Measurements from ENCODE around the gene ARHGEF3.
A peak's percentile ranks its signal among the peaks of the same experiment; 100 is the strongest.

The ARHGEF3 gene

DNA sequence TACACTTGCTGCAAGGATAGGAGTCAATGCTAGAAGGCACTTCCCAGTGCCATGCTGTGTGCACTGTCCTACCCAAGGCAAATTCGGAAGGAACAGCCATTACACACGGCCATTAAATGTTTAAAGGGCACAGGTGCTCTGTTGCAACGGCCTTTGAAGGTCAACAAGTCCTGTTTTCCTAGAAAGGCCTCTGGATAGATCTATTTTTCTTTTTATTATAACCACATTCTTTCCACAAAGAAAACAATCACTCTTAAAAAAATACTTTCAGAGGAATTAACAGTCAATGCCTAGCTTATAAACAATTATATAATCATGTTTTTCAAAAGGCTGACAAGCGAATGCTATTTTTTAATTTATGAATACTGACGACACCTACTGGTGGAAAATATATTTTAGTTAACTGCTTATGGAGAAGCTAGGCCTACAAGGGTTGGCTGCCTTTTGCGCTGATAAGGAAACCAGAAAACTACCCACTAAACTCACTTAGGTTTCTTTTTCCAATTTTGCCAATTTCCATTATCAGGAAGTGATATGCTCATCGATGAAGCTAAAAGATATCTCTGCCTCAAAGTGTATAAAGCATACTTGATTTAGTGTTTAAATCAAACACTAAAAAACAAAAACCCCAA, 2.4 kb downstream of the ARHGEF3 start:
- no peak for FAIRE-seq
- TF ChIP-seq POU2F2 (IDR thresholded peaks at IDR 0.05; ENCODE audit: low read depth, low read length) (no peak), TAF1 (IDR thresholded peaks at IDR 0.05; ENCODE audit: low read depth, low read length) (no peak), SPI1 (IDR thresholded peaks at IDR 0.05; ENCODE audit: low read depth, low read length) (no peak), PAX5 (IDR thresholded peaks at IDR 0.05; ENCODE audit: insufficient read depth, low read length, severe bottlenecking) (no peak), POLR2A (IDR thresholded peaks at IDR 0.05; ENCODE audit: low read depth, low read length) (no peak), POLR2AphosphoS5 (IDR thresholded peaks at IDR 0.05; ENCODE audit: low read depth, low read length) (no peak)
- DNase-seq (ENCODE audit: insufficient read length, low spot score) = no peak

DNA sequence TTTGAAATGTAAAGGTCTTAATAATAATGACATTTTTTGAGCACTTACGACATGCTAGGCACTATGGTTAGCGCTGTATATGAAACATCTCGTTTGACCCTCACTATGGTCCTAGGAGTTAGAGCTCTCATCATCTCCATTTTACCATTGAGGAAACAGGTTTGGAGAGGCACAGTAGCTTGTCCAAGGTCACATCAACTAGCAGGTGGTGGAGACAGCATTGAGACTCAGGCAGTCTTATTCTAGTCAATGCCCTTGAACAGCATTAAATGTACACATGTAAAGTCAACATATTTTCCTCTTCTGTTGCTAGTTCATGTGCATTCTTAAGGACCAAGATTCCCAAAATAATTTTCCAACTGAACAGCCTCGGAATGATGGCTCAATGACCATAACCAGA, 4.8 kb downstream of the ARHGEF3 start:
- TF ChIP-seq POLR2AphosphoS5 (IDR thresholded peaks at IDR 0.05; ENCODE audit: low read depth, low read length) = no peak
- no peak for TF ChIP-seq TAF1 (IDR thresholded peaks at IDR 0.05; ENCODE audit: low read depth, low read length)
- DNase-seq (ENCODE audit: insufficient read length, low spot score) = no peak
- FAIRE-seq = peak; percentile 5

DNA sequence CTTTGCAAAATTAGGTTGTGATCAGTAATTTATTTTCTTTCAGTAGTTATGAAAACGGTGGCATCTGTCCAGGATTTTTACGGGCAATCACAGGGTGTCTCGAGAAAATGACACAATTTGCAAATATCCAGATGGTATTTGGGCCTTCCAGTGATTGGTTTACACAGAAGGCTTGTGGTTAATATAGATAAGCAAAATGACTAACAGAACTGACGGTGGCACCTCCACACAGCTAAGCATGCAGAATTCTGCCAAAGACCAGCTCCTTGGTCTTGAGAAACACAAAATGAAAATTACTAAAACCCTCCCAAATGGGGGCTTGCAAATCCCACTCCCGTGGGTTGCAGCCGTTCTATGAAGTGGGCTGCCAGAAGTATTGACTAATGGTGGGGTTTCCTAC, 5.5 kb downstream of the ARHGEF3 start:
- DNase-seq (ENCODE audit: insufficient read length, low spot score) = no peak
- TF ChIP-seq POLR2AphosphoS5 (IDR thresholded peaks at IDR 0.05; ENCODE audit: low read depth, low read length) (no peak), TAF1 (IDR thresholded peaks at IDR 0.05; ENCODE audit: low read depth, low read length) (no peak), SPI1 (IDR thresholded peaks at IDR 0.05; ENCODE audit: low read depth, low read length) (no peak), POLR2A (IDR thresholded peaks at IDR 0.05; ENCODE audit: low read depth, low read length) (no peak), POU2F2 (IDR thresholded peaks at IDR 0.05; ENCODE audit: low read depth, low read length) (no peak), PAX5 (IDR thresholded peaks at IDR 0.05; ENCODE audit: insufficient read depth, low read length, severe bottlenecking) (no peak)
- no peak for FAIRE-seq

DNA sequence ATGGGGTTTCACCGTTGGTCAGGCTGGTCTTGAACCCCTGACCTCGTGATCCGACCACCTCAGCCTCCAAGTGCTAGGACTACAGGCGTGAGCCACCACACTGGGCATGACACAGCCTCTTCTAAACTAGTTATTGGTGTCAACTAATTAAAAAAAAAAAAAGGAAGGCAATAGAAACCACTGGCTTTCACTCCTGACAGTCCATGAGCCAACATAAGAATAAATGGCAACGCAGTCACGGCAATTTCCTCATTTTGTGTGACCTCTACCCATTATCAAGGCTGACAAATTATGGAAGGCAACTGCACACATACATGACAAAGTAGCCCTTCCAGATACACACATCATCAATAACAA, 5.9 kb downstream of the ARHGEF3 start:
- FAIRE-seq = no peak
- TF ChIP-seq SPI1 (IDR thresholded peaks at IDR 0.05; ENCODE audit: low read depth, low read length) (no peak), POU2F2 (IDR thresholded peaks at IDR 0.05; ENCODE audit: low read depth, low read length) (no peak), TAF1 (IDR thresholded peaks at IDR 0.05; ENCODE audit: low read depth, low read length) (no peak), PAX5 (IDR thresholded peaks at IDR 0.05; ENCODE audit: insufficient read depth, low read length, severe bottlenecking) (no peak), POLR2A (IDR thresholded peaks at IDR 0.05; ENCODE audit: low read depth, low read length) (no peak), POLR2AphosphoS5 (IDR thresholded peaks at IDR 0.05; ENCODE audit: low read depth, low read length) (no peak)
- no peak for DNase-seq (ENCODE audit: insufficient read length, low spot score)

DNA sequence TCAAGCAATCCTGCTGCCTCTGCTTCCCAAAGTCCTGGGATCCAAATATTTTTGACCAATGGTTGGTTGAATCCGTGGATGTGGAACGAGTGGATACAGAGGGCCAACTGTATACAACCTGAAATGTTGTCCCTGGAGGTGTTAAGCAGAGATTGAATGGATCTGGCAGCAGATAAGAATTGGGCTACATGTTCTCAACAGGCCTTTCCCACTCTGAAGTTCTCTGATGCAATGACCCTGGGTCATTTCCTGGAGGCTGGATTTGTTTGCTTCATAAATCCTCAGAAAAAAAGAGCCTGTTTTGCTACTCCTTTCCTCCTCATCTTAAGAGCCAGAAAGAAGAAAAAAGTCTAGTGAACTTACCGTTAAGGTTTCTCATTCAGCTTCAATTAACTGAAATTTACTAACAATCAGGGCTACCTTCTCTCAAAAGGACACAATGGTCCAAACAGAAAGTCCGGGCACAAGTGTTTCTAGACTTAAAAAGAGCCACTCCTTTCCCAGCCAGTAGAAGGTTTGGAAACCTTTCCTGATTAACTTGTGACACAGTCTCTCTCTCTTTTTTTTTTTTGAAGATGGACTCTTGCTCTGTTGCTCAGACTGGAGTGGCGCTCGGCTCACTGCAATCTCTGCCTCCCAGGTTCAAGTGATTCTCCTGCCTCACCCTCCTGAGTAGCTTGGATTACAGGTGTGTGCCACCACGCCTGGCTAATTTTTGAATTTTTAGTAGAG, 6.5 kb downstream of the ARHGEF3 start:
- FAIRE-seq = no peak
- TF ChIP-seq POU2F2 (IDR thresholded peaks at IDR 0.05; ENCODE audit: low read depth, low read length) (no peak), POLR2AphosphoS5 (IDR thresholded peaks at IDR 0.05; ENCODE audit: low read depth, low read length) (no peak), PAX5 (IDR thresholded peaks at IDR 0.05; ENCODE audit: insufficient read depth, low read length, severe bottlenecking) (no peak), TAF1 (IDR thresholded peaks at IDR 0.05; ENCODE audit: low read depth, low read length) (no peak), SPI1 (IDR thresholded peaks at IDR 0.05; ENCODE audit: low read depth, low read length) (no peak), POLR2A (IDR thresholded peaks at IDR 0.05; ENCODE audit: low read depth, low read length) (no peak)
- DNase-seq (ENCODE audit: insufficient read length, low spot score) = no peak

DNA sequence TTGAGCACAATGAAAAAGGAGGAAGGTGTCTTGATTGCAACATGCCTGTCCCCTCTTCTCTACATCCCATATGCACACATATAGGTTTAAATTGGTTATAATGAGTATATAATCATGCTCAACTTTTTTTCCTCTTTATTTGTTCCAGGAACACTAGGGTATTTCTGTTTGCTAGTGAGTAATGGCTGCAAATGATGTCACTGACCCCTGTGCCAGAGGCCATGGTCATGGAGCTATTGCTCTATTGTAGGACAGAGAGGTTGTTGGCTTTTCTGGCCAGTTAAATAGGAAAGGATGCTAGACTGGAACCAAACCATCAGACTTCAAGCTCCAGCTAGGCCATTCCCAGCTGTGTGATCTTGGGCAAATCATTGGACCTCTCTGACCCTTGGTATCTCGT, 9.6 kb downstream of the ARHGEF3 start:
- DNase-seq (ENCODE audit: insufficient read length, low spot score) (no peak), FAIRE-seq (peak; percentile 38)
- TF ChIP-seq PAX5 (IDR thresholded peaks at IDR 0.05; ENCODE audit: insufficient read depth, low read length, severe bottlenecking) (no peak), TAF1 (IDR thresholded peaks at IDR 0.05; ENCODE audit: low read depth, low read length) (no peak), POU2F2 (IDR thresholded peaks at IDR 0.05; ENCODE audit: low read depth, low read length) (no peak), POLR2A (IDR thresholded peaks at IDR 0.05; ENCODE audit: low read depth, low read length) (no peak), POLR2AphosphoS5 (IDR thresholded peaks at IDR 0.05; ENCODE audit: low read depth, low read length) (no peak), SPI1 (IDR thresholded peaks at IDR 0.05; ENCODE audit: low read depth, low read length) (no peak)

DNA sequence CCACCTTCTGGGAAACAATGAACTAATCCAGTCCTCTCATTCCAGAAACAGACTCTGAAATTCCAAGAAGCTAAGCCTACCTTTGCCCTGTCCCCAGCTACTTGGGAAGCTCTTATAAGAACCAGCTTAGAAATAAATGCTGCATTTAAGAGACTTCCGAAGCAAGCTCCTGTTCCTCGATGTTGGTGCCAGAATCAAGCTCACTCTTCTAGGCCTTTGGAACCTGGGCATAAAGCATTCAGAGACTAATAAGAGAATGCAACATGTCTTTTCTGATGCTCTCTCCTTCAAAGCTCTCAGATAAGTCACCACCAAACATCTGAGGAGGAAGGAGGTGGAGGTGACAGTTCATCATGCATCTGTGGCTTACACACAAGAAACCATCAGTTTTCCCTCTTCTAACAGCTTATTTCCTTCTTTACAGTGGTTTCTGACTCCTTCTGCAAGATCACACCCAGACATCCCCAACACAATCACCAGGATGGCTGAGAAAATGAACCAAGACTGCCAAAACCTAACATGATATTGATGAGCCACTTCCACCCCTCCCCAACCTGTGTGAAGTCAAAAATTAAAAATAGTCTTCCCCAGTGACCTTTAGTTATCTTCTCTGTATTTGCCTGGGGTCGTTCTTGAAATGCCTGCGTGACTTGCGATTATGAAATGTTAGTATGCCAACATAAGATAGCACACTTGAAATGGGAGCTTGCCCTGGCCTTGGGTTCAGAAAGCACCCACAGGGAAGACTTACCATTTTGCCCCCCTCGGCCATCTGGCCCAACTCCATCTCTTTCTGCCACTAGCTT, 11.5 kb downstream of the ARHGEF3 start:
- peak; percentile 41 for FAIRE-seq
- DNase-seq (ENCODE audit: insufficient read length, low spot score) = no peak
- TF ChIP-seq POU2F2 (IDR thresholded peaks at IDR 0.05; ENCODE audit: low read depth, low read length) (no peak), POLR2AphosphoS5 (IDR thresholded peaks at IDR 0.05; ENCODE audit: low read depth, low read length) (no peak), PAX5 (IDR thresholded peaks at IDR 0.05; ENCODE audit: insufficient read depth, low read length, severe bottlenecking) (no peak), TAF1 (IDR thresholded peaks at IDR 0.05; ENCODE audit: low read depth, low read length) (no peak), POLR2A (IDR thresholded peaks at IDR 0.05; ENCODE audit: low read depth, low read length) (no peak), SPI1 (IDR thresholded peaks at IDR 0.05; ENCODE audit: low read depth, low read length) (no peak)

DNA sequence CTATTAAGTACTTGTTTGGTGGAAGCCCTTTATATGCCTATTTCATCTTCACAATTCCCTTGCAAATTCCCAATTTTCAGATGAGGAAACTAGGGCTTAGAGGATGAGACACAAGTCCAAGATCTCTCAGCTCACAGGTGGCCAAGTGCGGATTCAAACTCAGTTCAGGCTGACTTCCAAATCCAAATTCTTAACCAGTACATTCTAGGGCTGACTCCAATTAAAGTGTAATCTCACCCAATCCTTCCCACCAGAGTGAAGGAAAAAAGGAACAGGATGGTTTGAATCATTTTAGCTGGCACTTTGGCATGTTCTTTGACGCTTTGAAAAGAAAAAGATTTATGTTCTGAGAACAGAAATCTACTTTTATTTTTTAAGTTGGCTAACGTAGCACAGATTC, 12.7 kb downstream of the ARHGEF3 start:
- no peak for DNase-seq (ENCODE audit: insufficient read length, low spot score)
- no peak for TF ChIP-seq POLR2A (IDR thresholded peaks at IDR 0.05; ENCODE audit: low read depth, low read length)
- no peak for TF ChIP-seq POLR2AphosphoS5 (IDR thresholded peaks at IDR 0.05; ENCODE audit: low read depth, low read length)
- no peak for TF ChIP-seq SPI1 (IDR thresholded peaks at IDR 0.05; ENCODE audit: low read depth, low read length)
- TF ChIP-seq TAF1 (IDR thresholded peaks at IDR 0.05; ENCODE audit: low read depth, low read length) = no peak
- TF ChIP-seq POU2F2 (IDR thresholded peaks at IDR 0.05; ENCODE audit: low read depth, low read length) = no peak
- no peak for TF ChIP-seq PAX5 (IDR thresholded peaks at IDR 0.05; ENCODE audit: insufficient read depth, low read length, severe bottlenecking)
- FAIRE-seq = peak; percentile 33

DNA sequence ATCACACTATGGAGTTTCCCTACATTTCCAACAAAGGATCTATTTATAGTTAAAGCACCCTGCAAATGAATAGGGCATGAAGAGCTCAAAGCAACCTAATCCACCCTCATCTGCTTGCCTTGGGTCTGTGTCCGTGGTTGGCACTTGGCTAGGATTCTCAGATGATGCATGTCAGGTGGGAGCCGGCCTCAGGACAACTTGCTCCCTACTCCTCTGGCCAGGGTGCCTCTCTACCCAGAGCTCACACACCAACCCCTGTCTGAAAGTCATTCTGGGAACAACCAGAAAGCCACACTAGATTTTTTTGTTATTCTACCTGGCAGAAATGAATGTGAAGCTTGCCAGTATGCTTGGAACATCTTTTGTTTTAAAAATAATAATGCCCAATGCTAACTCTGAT, 13.2 kb downstream of the ARHGEF3 start:
- TF ChIP-seq POU2F2 (IDR thresholded peaks at IDR 0.05; ENCODE audit: low read depth, low read length) (no peak), POLR2A (IDR thresholded peaks at IDR 0.05; ENCODE audit: low read depth, low read length) (no peak), TAF1 (IDR thresholded peaks at IDR 0.05; ENCODE audit: low read depth, low read length) (no peak), PAX5 (IDR thresholded peaks at IDR 0.05; ENCODE audit: insufficient read depth, low read length, severe bottlenecking) (no peak), SPI1 (IDR thresholded peaks at IDR 0.05; ENCODE audit: low read depth, low read length) (no peak), POLR2AphosphoS5 (IDR thresholded peaks at IDR 0.05; ENCODE audit: low read depth, low read length) (no peak)

More for the DNA sequence above, 13.2 kb downstream of the ARHGEF3 start:
- DNase-seq (ENCODE audit: insufficient read length, low spot score) (no peak), FAIRE-seq (no peak)
